Astrocyte of the spinal cord (primary cell): ENCODE results near the gene NDUFAF5.

Experiments used
- DNase-seq: peaks from one replicate; pipeline ENCODE4 v3.0.0; 2011; ENCODE audit warnings: low read depth, low spot score
- H3K4me3 ChIP-seq: 2 replicates; pipeline ENCODE4 v1.5.1; 2011; ENCODE audit warnings: low read depth, mild to moderate bottlenecking, low read length, moderate library complexity
- CTCF ChIP-seq: IDR thresholded peaks from 2 replicates; pipeline ENCODE4 v1.5.1; 2012; ENCODE audit warnings: low read depth, mild to moderate bottlenecking, low read length, inconsistent platforms
- in situ Hi-C: cut with HindIII; loops from 2 replicates; pipeline ENCODE4 v1.10.0; 2017; ENCODE audit warnings: low sequenced_read_pairs

NDUFAF5 gene

GRCh38 chr20:13831476-13831875 lies 46.6 kb downstream of the NDUFAF5 start:
- no peak overlapping the region for H3K4me3 ChIP-seq
- no peak for TF ChIP-seq CTCF
- no peak for DNase-seq
- in situ Hi-C loops, result no loop called here

- in situ Hi-C loops, result no loop called here
- no peak overlapping the region for H3K4me3 ChIP-seq
- TF ChIP-seq CTCF, result no peak
- no peak for DNase-seq
Measured at GRCh38 chr20:13838664-13839063, 53.8 kb downstream of the NDUFAF5 start.

GRCh38 chr20:13839421-13840092 lies 54.7 kb downstream of the NDUFAF5 start:
- in situ Hi-C loops, result no loop called here
- no peak overlapping the region for H3K4me3 ChIP-seq
- peak; percentile 48 for DNase-seq
- TF ChIP-seq CTCF, result no peak

GRCh38 chr20:13840093-13840465 lies 55.3 kb downstream of the NDUFAF5 start:
- DNase-seq, result no peak
- no peak overlapping the region for H3K4me3 ChIP-seq
- TF ChIP-seq CTCF, result no peak
- in situ Hi-C loops, result no loop called here

GRCh38 chr20:13841206-13841605 lies 56.4 kb downstream of the NDUFAF5 start:
- in situ Hi-C loops, result no loop called here
- no peak for DNase-seq
- no peak overlapping the region for H3K4me3 ChIP-seq
- no peak for TF ChIP-seq CTCF

- no peak for DNase-seq
- no peak overlapping the region for H3K4me3 ChIP-seq
- no peak for TF ChIP-seq CTCF
- in situ Hi-C loops, result no loop called here
Measured at GRCh38 chr20:13844296-13844695, 59.5 kb downstream of the NDUFAF5 start.
